MCF 10A (cell line): Measurements from ENCODE around the gene ASPSCR1. TPM values are rescaled to one million over a fixed set of nuclear protein-coding genes. Genes with fewer than 3 reads are reported as not detected.
"Not testable (repeated sequence)": the region's sequence is repeated elsewhere in the genome, so short reads cannot be mapped to it uniquely, and the experiment has no call there.

ENCODE experiments used
- BruUV-seq: library from RNA; stranded (reverse); fragments of 400-500 nt; replicated peaks from 2 replicates; lab custom pipeline; 2021; lab: Mats Ljungman, UMichigan
- CTCF ChIA-PET: fragments of 300-600 bp; sonication (Branson Sonifier 250); formaldehyde crosslinking; extraction: SDS; loops from one replicate; lab custom pipeline; 2021; ENCODE audit warnings: antibody characterized with exemption, inconsistent platforms; lab: Yijun Ruan, JAX
- POLR2A ChIA-PET: fragments of 300-600, 350-650 bp; sonication (Branson Sonifier 250); formaldehyde crosslinking; extraction: SDS; loops from one replicate; lab custom pipeline; 2020; ENCODE audit warnings: antibody characterized with exemption, inconsistent platforms; lab: Yijun Ruan, JAX
- DNase-seq: peaks from one replicate; pipeline ENCODE4 v3.0.0-alpha.2; 2018; ENCODE audit not compliant: unreplicated experiment
- H3K27ac Mint-ChIP-seq: one replicate; pipeline ENCODE4 v1.8.0; 2022; ENCODE audit warnings: mild to moderate bottlenecking, low read depth, mixed read lengths; ENCODE audit not compliant: unreplicated experiment
- H3K27me3 Mint-ChIP-seq: one replicate; pipeline ENCODE4 v1.8.0; 2022; ENCODE audit warnings: mixed read lengths; ENCODE audit not compliant: insufficient read depth, unreplicated experiment
- H3K36me3 Mint-ChIP-seq: one replicate; pipeline ENCODE4 v1.8.0; 2022; ENCODE audit warnings: mild to moderate bottlenecking, moderate library complexity, mixed read lengths; ENCODE audit not compliant: insufficient read depth, unreplicated experiment
- H3K4me1 Mint-ChIP-seq: one replicate; pipeline ENCODE4 v1.8.0; 2022; ENCODE audit warnings: mixed read lengths; ENCODE audit not compliant: insufficient read depth, unreplicated experiment
- H3K4me3 Mint-ChIP-seq: one replicate; pipeline ENCODE4 v1.8.0; 2022; ENCODE audit warnings: mild to moderate bottlenecking, moderate library complexity, mixed read lengths; ENCODE audit not compliant: unreplicated experiment
- H3K9me3 Mint-ChIP-seq: one replicate; pipeline ENCODE4 v1.8.0; 2022; ENCODE audit warnings: mixed read lengths; ENCODE audit not compliant: unreplicated experiment
- intact Hi-C: fragments of 100-400 bp; cut with micrococcal nuclease; formaldehyde crosslinking; loops from 2 replicates; pipeline ENCODE4 v1.14.1; 2022
- total RNA-seq: library from RNA; stranded (reverse); gene quantifications from 2 replicates; pipeline ENCODE4 v1.2.3, GENCODE V29; 2022
- TF ChIP-seq, protein P1 (sequence below): fragments of 200-600 bp; IDR thresholded peaks from one replicate; pipeline ENCODE4 v1.8.0; 2022; ENCODE audit warnings: antibody characterized with exemption, mild to moderate bottlenecking; ENCODE audit not compliant: unreplicated experiment

Gene ASPSCR1
- total RNA-seq, 1 experiment from 2014 or later = 29.7 TPM

GRCh38 chr17:81978524-81979298 lies 1.3 kb downstream of the ASPSCR1 start:
- POLR2A ChIA-PET = interaction anchor here (0.8 to 5.0 kb wide), 6 partner anchors 12 to 56 kb away, joined by 3 to 55 read pairs (median 5); no protein-coding TSS in a partner anchor
- H3K36me3 Mint-ChIP-seq = peaks cover 8% of the 10 kb centered on the region
- H3K9me3 Mint-ChIP-seq = no peaks in the 10 kb centered on the region
- DNase-seq = no peak
- H3K27me3 Mint-ChIP-seq = no peaks in the 10 kb centered on the region
- intact Hi-C loops = no loop called here
- no TSS peak for BruUV-seq
- TF ChIP-seq, protein P1, sequence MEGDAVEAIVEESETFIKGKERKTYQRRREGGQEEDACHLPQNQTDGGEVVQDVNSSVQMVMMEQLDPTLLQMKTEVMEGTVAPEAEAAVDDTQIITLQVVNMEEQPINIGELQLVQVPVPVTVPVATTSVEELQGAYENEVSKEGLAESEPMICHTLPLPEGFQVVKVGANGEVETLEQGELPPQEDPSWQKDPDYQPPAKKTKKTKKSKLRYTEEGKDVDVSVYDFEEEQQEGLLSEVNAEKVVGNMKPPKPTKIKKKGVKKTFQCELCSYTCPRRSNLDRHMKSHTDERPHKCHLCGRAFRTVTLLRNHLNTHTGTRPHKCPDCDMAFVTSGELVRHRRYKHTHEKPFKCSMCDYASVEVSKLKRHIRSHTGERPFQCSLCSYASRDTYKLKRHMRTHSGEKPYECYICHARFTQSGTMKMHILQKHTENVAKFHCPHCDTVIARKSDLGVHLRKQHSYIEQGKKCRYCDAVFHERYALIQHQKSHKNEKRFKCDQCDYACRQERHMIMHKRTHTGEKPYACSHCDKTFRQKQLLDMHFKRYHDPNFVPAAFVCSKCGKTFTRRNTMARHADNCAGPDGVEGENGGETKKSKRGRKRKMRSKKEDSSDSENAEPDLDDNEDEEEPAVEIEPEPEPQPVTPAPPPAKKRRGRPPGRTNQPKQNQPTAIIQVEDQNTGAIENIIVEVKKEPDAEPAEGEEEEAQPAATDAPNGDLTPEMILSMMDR = no peak
- CTCF ChIA-PET = interaction anchor here (0.6 to 1.4 kb wide), 3 partner anchors 18 to 58 kb away, joined by 3 to 4 read pairs (median 3); no protein-coding TSS in a partner anchor
- peak overlapping the region; percentile 97 for H3K4me3 Mint-ChIP-seq
- H3K4me1 Mint-ChIP-seq = peaks cover 29% of the 10 kb centered on the region
- H3K27ac Mint-ChIP-seq = peak overlapping the region; percentile 46

GRCh38 chr17:81980122-81980521 lies 2.7 kb downstream of the ASPSCR1 start:
- no peak for DNase-seq
- H3K4me1 Mint-ChIP-seq = peaks cover 29% of the 10 kb centered on the region
- H3K27me3 Mint-ChIP-seq = no peaks in the 10 kb centered on the region
- intact Hi-C loops = no loop called here
- peak overlapping the region; percentile 61 for H3K27ac Mint-ChIP-seq
- ChIA-PET CTCF (interaction anchor here (0.6 to 2.1 kb wide), 6 partner anchors 12 to 1205 kb away, joined by 3 to 7 read pairs (median 4); no protein-coding TSS in a partner anchor), POLR2A (interaction anchor here (0.6 to 5.0 kb wide), 8 partner anchors 11 to 181 kb away, joined by 3 to 55 read pairs (median 4); no protein-coding TSS in a partner anchor)
- no TSS peak for BruUV-seq
- peak overlapping the region; percentile 97 for H3K4me3 Mint-ChIP-seq
- H3K9me3 Mint-ChIP-seq = no peaks in the 10 kb centered on the region
- peaks cover 9% of the 10 kb centered on the region for H3K36me3 Mint-ChIP-seq
- TF ChIP-seq, protein P1 = no peak

- BruUV-seq = no TSS peak
- TF ChIP-seq, protein P1 = no peak
- Mint-ChIP-seq H3K9me3 (no peaks in the 10 kb centered on the region), H3K27me3 (no peaks in the 10 kb centered on the region), H3K4me3 (peak overlapping the region; percentile 97), H3K36me3 (peaks cover 15% of the 10 kb centered on the region), H3K4me1 (peaks cover 29% of the 10 kb centered on the region), H3K27ac (peak overlapping the region; percentile 61)
- peak; percentile 57 for DNase-seq
- intact Hi-C loops = no loop called here
- POLR2A ChIA-PET = interaction anchor here (0.6 to 5.0 kb wide), 11 partner anchors 10 to 210 kb away, joined by 3 to 55 read pairs (median 4); no protein-coding TSS in a partner anchor
- CTCF ChIA-PET = interaction anchor here (0.6 to 2.1 kb wide), 7 partner anchors 11 to 1205 kb away, joined by 3 to 7 read pairs (median 4); no protein-coding TSS in a partner anchor
Observed at GRCh38 chr17:81980707-81981343, 3.4 kb downstream of the ASPSCR1 start.

GRCh38 chr17:81981511-81981910 lies 4.1 kb downstream of the ASPSCR1 start:
- H3K36me3 Mint-ChIP-seq = peaks cover 22% of the 10 kb centered on the region
- H3K27ac Mint-ChIP-seq = peak overlapping the region; percentile 61
- H3K4me3 Mint-ChIP-seq, H3K27me3 Mint-ChIP-seq, H3K9me3 Mint-ChIP-seq, BruUV-seq, intact Hi-C loops: not testable (repeated sequence)
- peaks cover 29% of the 10 kb centered on the region for H3K4me1 Mint-ChIP-seq
- ChIA-PET CTCF (interaction anchor here (0.6 to 2.1 kb wide), 4 partner anchors 22 to 112 kb away, joined by 3 to 7 read pairs (median 3); no protein-coding TSS in a partner anchor), POLR2A (interaction anchor here (1.2 to 5.0 kb wide), 4 partner anchors 10 to 64 kb away, joined by 4 to 55 read pairs (median 10); no protein-coding TSS in a partner anchor)
- peak; percentile 44 for DNase-seq
